Adrenal gland (tissue), 12 donors: ENCODE measurements around the gene PRKG1. TPM values are rescaled to one million over a fixed set of nuclear protein-coding genes. Genes with fewer than 3 reads are reported as not detected.

Experiments used
- DNase-seq, 7 donors: peaks; one replicate each; pipeline ENCODE4 v3.0.0-alpha.2; 2019 to 2020
- H3K27ac ChIP-seq, 5 donors: fragments of 200-600 bp; sonication (generic) in 4 of 5; 1 replicate in 3 of 5; 2 replicates in 2 of 5; pipeline versions ENCODE4 v1.5.1 to v1.8.0; 2016 to 2020; ENCODE audit warnings: mild to moderate bottlenecking in 1 of 5
- H3K27me3 ChIP-seq: fragments of 200-600 bp; 2 replicates; pipeline ENCODE4 v1.8.0; 2021
- H3K36me3 ChIP-seq, 2 donors: fragments of 200-600 bp; replicated peaks in 1 of 2; 1 replicate in 1 of 2; 2 replicates in 1 of 2; pipeline versions ENCODE4 v1.5.1 to v1.8.0; 2018 to 2022
- H3K4me1 ChIP-seq, 2 donors: fragments of 200-600 bp; replicated peaks in 1 of 2; 1 replicate in 1 of 2; 2 replicates in 1 of 2; pipeline versions ENCODE4 v1.5.1 to v1.8.0; 2018 to 2021
- H3K4me3 ChIP-seq, 4 donors: fragments of 200-600 bp; sonication (generic) in 3 of 4; one replicate each; pipeline ENCODE4 v1.5.1; 2016 to 2018
- H3K9me3 ChIP-seq, 3 donors: fragments of 200-600 bp; sonication (generic) in 1 of 3; replicated peaks in 1 of 3; 1 replicate in 2 of 3; 2 replicates in 1 of 3; pipeline versions ENCODE4 v1.5.1 to v1.8.0; 2016 to 2021
- POLR2A ChIP-seq, 2 donors: fragments of 450-650 bp; IDR thresholded peaks; one replicate each; pipeline ENCODE4 v1.6.1; 2017; ENCODE audit warnings: antibody characterized with exemption in 2 of 2, mild to moderate bottlenecking in 2 of 2, moderate library complexity in 1 of 2
- WGBS, 4 donors: extraction: QIAGEN DNeasy Blood & Tissue Kit in 2 of 4; methylation state at CpG; one replicate each; pipeline versions ENCODE4 v1.1.5 to v1.1.7; 2013 to 2017; 5-methylcytosine and 5-hydroxymethylcytosine counted together
- intact Hi-C, 2 donors: fragments of 100-400 bp; cut with DNase I; formaldehyde crosslinking; loops; one replicate each; pipeline versions ENCODE4 v1.14.1 to v1.15.0; 2022 to 2023
- polyA plus RNA-seq, 3 donors: library from polyadenylated mRNA; stranded (reverse); fragments of 200-250 nt in 2 of 3; fragments of 350-450 nt in 1 of 3; fragmentation: Illumina TruSeq in 1 of 3; extraction: RNeasy Lipid Tissue Mini Kit (QIAGEN cat#74804) in 1 of 3; gene quantifications; one replicate each; pipeline ENCODE4 v1.2.3, GENCODE V29; 2013 to 2014
- total RNA-seq, 9 donors: library from RNA; depleted of rRNA in 4 of 9; stranded (reverse); fragments of >200 nt in 4 of 9; fragments of 120-200 nt in 1 of 9; fragmentation: NEBNext Ultra II Directional in 1 of 9; extraction: Animal tissue kit (Norgen Biotek cat#: 25700) in 1 of 9; gene quantifications; one replicate each; pipeline versions ENCODE4 v1.1.0 to v1.2.4, GENCODE V29; 2013 to 2023
- TF ChIP-seq, protein P1 (sequence below), 6 experiments: fragments of 450-650 bp in 4 of 6; fragments of 200-600 bp in 2 of 6; sonication (generic) in 1 of 6; IDR thresholded peaks; 1 replicate in 5 of 6; 2 replicates in 1 of 6; pipeline versions ENCODE4 v1.5.1 to v1.8.0; 2016 to 2021; ENCODE audit warnings: antibody characterized with exemption in 6 of 6, mild to moderate bottlenecking in 2 of 6, moderate library complexity in 1 of 6
- donor health status: healthy with polysubstance abuse.
- donor health status: Bipolar disorder and iron deficiency.
- donor health status: DM: yes; HTN: yes; CAD: no.
- donor health status: DM: no; HTN: no; CAD: no.
- donor health status: DM: no; HTN: no; CAD: no.
- donor health status: DM: yes; HTN: yes; CAD: no.

Gene PRKG1
- total and polyA plus RNA-seq, 12 donors = 6.9 to 104 (median 29.7) TPM

DNA sequence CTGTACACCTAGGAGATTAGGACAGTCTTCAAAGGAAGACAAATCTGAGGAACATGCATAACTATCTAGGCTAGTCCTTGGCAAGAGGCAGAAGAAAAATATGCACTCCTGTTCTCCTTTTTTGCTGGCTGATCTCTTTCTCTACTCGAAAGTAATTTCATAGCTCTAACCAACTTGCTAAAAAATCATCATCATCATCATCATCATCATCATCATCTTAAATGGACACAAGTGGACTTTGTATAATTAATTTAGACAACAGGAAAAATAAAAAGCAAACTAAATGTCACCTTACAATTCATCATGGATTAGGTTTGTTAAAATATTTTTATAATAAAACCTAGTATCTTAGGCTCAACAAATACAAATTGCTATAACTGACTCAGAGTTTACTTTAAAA is 1192.6 kb downstream of the PRKG1 start:
- 66 to 88% (median 75%) methylated on average over 1 of the region's 1 CpG for WGBS, 4 donors
- DNase-seq = no peak
- Histone ChIP-seq H3K27ac (no peak overlapping the region), H3K9me3 (no peaks in the 10 kb centered on the region), H3K36me3 (no peaks in the 10 kb centered on the region), H3K4me1 (no peaks in the 10 kb centered on the region), H3K4me3 (no peak overlapping the region), H3K27me3 (no peaks in the 10 kb centered on the region)
- TF ChIP-seq, protein P1, sequence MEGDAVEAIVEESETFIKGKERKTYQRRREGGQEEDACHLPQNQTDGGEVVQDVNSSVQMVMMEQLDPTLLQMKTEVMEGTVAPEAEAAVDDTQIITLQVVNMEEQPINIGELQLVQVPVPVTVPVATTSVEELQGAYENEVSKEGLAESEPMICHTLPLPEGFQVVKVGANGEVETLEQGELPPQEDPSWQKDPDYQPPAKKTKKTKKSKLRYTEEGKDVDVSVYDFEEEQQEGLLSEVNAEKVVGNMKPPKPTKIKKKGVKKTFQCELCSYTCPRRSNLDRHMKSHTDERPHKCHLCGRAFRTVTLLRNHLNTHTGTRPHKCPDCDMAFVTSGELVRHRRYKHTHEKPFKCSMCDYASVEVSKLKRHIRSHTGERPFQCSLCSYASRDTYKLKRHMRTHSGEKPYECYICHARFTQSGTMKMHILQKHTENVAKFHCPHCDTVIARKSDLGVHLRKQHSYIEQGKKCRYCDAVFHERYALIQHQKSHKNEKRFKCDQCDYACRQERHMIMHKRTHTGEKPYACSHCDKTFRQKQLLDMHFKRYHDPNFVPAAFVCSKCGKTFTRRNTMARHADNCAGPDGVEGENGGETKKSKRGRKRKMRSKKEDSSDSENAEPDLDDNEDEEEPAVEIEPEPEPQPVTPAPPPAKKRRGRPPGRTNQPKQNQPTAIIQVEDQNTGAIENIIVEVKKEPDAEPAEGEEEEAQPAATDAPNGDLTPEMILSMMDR (IDR thresholded peaks at IDR 0.05) = no peak
- no peak for TF ChIP-seq POLR2A (IDR thresholded peaks at IDR 0.05)
- intact Hi-C loops = no loop called here

DNA sequence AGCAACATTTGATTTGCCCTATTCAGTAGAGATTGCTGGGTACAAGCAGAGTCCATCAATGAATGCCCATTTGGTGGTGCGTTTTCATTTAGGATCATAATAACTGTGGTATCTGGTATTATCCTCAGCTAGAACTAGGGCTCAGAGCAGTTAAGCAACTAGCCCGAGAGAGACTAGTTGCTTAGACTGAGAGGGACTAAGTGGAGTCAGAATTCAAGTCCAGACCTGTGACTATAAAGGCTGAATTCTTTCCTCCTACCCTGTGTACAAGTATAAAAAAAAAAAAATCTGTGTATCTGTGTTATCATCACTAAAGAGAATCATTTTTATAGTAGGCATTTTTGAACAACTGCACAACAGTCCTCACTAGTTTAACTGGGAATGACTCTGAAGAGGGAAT is 1194.5 kb downstream of the PRKG1 start:
- TF ChIP-seq POLR2A (IDR thresholded peaks at IDR 0.05) = no peak
- TF ChIP-seq, protein P1 (IDR thresholded peaks at IDR 0.05) = no peak
- H3K27me3 ChIP-seq = no peaks in the 10 kb centered on the region
- no peak for DNase-seq
- 91 to 97% (median 94%) methylated on average over 2 of the region's 2 CpGs for WGBS, 4 donors
- H3K4me1 ChIP-seq = no peaks in the 10 kb centered on the region
- H3K36me3 ChIP-seq = no peaks in the 10 kb centered on the region
- no peaks in the 10 kb centered on the region for H3K9me3 ChIP-seq
- H3K27ac ChIP-seq = no peak overlapping the region
- H3K4me3 ChIP-seq = no peak overlapping the region
- intact Hi-C loops = no loop called here

- Histone ChIP-seq H3K27me3 (no peaks in the 10 kb centered on the region), H3K9me3 (no peaks in the 10 kb centered on the region), H3K4me3 (no peak overlapping the region), H3K36me3 (no peaks in the 10 kb centered on the region), H3K27ac (no peak overlapping the region), H3K4me1 (no peaks in the 10 kb centered on the region)
- WGBS, 4 donors = 82 to 87% (median 85%) methylated on average over 4 of the region's 4 CpGs
- intact Hi-C loops = no loop called here
- DNase-seq = no peak
- TF ChIP-seq POLR2A (IDR thresholded peaks at IDR 0.05) = no peak
- TF ChIP-seq, protein P1 (IDR thresholded peaks at IDR 0.05) = no peak
Measured at GRCh38 chr10:52269233-52269632, 1194.9 kb downstream of the PRKG1 start.

DNA sequence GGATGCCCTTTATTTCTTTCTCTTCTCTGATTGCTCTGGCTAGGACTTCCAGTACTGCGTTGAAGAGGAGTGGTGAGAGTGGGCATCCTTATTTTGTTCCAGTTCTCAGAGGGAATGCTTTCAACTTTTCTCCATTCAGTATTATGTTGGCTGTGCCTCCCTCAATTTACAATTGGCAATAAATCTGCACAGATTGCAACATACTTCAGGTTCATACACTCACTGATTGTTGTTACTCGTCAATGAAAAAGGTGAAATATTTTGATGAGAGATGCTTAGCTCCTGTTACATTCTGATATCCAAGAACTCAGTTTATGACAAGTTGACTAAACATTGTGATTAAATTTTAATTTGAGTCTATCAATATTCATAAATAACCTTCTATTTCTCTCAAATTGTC is 1201.9 kb downstream of the PRKG1 start:
- Histone ChIP-seq H3K4me3 (no peak overlapping the region), H3K27me3 (no peaks in the 10 kb centered on the region), H3K36me3 (no peaks in the 10 kb centered on the region), H3K9me3 (no peaks in the 10 kb centered on the region), H3K4me1 (no peaks in the 10 kb centered on the region), H3K27ac (no peak overlapping the region)
- no peak for TF ChIP-seq POLR2A (IDR thresholded peaks at IDR 0.05)
- TF ChIP-seq, protein P1 (IDR thresholded peaks at IDR 0.05) = no peak
- no peak for DNase-seq
- intact Hi-C loops = no loop called here
- 69 to 88% (median 84%) methylated on average over 2 of the region's 2 CpGs for WGBS, 4 donors
